AG04450 (cell line): Measurements from ENCODE around the gene MLLT10. TPM values are rescaled to one million over a fixed set of nuclear protein-coding genes. Genes with fewer than 3 reads are reported as not detected.

ENCODE experiments used
- CTCF ChIA-PET: fragments of 300-600, 350-600 bp; formaldehyde crosslinking; extraction: SDS; loops from one replicate; lab custom pipeline; 2022; ENCODE audit warnings: antibody characterized with exemption, inconsistent platforms; lab: Charles Lee
- POLR2A ChIA-PET: fragments of 350-600 bp; formaldehyde crosslinking; extraction: SDS; loops from one replicate; lab custom pipeline; 2021; ENCODE audit warnings: antibody characterized with exemption, inconsistent platforms; lab: Yijun Ruan, JAX
- DNase-seq: peaks from one replicate; pipeline ENCODE4 v3.0.0-alpha.2; 2011; ENCODE audit warnings: low read depth, low spot score
- H3K27ac ChIP-seq: one replicate; pipeline ENCODE4 v1.5.1; 2012; ENCODE audit warnings: low read depth, low read length, control low read depth
- H3K27me3 ChIP-seq: one replicate; pipeline ENCODE4 v1.6.0; 2012; ENCODE audit warnings: low read length; ENCODE audit not compliant: control insufficient read depth, insufficient read depth
- H3K4me3 ChIP-seq: 2 replicates; pipeline ENCODE4 v1.5.1; 2011; ENCODE audit warnings: mild to moderate bottlenecking, low read depth, low read length, control low read depth
- H3K9me3 ChIP-seq: 2 replicates; pipeline ENCODE4 v1.5.1; 2012; ENCODE audit warnings: low read length; ENCODE audit not compliant: control insufficient read depth, insufficient read depth
- CTCF ChIP-seq: IDR thresholded peaks from 2 replicates; pipeline ENCODE4 v1.5.1; 2011; ENCODE audit warnings: low read depth, low read length, control low read depth, inconsistent platforms
- polyA plus RNA-seq: library from polyadenylated mRNA; depleted of rRNA; stranded (reverse); fragments of >200 nt; gene quantifications from 2 replicates; pipeline ENCODE4 v1.2.3, GENCODE V29; 2011

The MLLT10 gene
- polyA plus RNA-seq, 1 experiment, result 41.0 TPM

GRCh38 chr10:21602313-21602712 is 68.3 kb downstream of the MLLT10 start:
- H3K4me3 ChIP-seq, result no peak overlapping the region
- H3K27ac ChIP-seq, result no peak overlapping the region
- no peak for DNase-seq
- TF ChIP-seq CTCF, result no peak
- no peaks in the 10 kb centered on the region for H3K9me3 ChIP-seq
- H3K27me3 ChIP-seq, result no peaks in the 10 kb centered on the region
- ChIA-PET CTCF (no interaction called here), POLR2A (no interaction called here)

GRCh38 chr10:21603721-21604120 is 69.7 kb downstream of the MLLT10 start:
- no peak for DNase-seq
- Histone ChIP-seq H3K4me3 (no peak overlapping the region), H3K9me3 (peaks cover 3% of the 10 kb centered on the region; the same call in 1 of the 2 replicates), H3K27me3 (no peaks in the 10 kb centered on the region), H3K27ac (no peak overlapping the region)
- CTCF ChIA-PET, result no interaction called here
- TF ChIP-seq CTCF, result no peak
- POLR2A ChIA-PET, result interaction anchor here (0.7 kb wide), 1 partner anchor 33 kb away, joined by 6 read pairs; no protein-coding TSS in a partner anchor

GRCh38 chr10:21604651-21605050 is 70.6 kb downstream of the MLLT10 start:
- Histone ChIP-seq H3K4me3 (no peak overlapping the region), H3K27me3 (no peaks in the 10 kb centered on the region), H3K27ac (no peak overlapping the region), H3K9me3 (peaks cover 3% of the 10 kb centered on the region; the same call in 1 of the 2 replicates)
- TF ChIP-seq CTCF, result no peak
- CTCF ChIA-PET, result interaction anchor here (0.6 to 0.7 kb wide), 2 partner anchors 44 to 87 kb away, joined by 3 to 5 read pairs; no protein-coding TSS in a partner anchor
- POLR2A ChIA-PET, result no interaction called here
- DNase-seq, result no peak

- no peak overlapping the region for H3K27ac ChIP-seq
- no peak for TF ChIP-seq CTCF
- no peak overlapping the region for H3K4me3 ChIP-seq
- DNase-seq, result no peak
- ChIA-PET CTCF (interaction anchor here (0.7 kb wide), 1 partner anchor 113 kb away, joined by 3 read pairs; no protein-coding TSS in a partner anchor), POLR2A (no interaction called here)
- H3K9me3 ChIP-seq, result peaks cover 3% of the 10 kb centered on the region; the same call in 1 of the 2 replicates
- no peaks in the 10 kb centered on the region for H3K27me3 ChIP-seq
Measured at GRCh38 chr10:21607907-21608306, 73.9 kb downstream of the MLLT10 start.

- no peak for DNase-seq
- CTCF ChIA-PET, result interaction anchor here (0.6 kb wide), 1 partner anchor 40 kb away, joined by 4 read pairs; no protein-coding TSS in a partner anchor
- POLR2A ChIA-PET, result no interaction called here
- H3K9me3 ChIP-seq, result no peaks in the 10 kb centered on the region
- no peak overlapping the region for H3K4me3 ChIP-seq
- TF ChIP-seq CTCF, result no peak
- no peak overlapping the region for H3K27ac ChIP-seq
- H3K27me3 ChIP-seq, result no peaks in the 10 kb centered on the region
Measured at GRCh38 chr10:21614000-21614399, 80.0 kb downstream of the MLLT10 start.
